Subcutaneous abdominal adipose tissue (tissue), 5 donors: ENCODE results near the gene TMOD1.
"Not testable (repeated sequence)": the region's sequence is repeated elsewhere in the genome, so short reads cannot be mapped to it uniquely, and the experiment has no call there.

Experiments used
- H3K27ac ChIP-seq: one replicate; pipeline ENCODE4 v1.7.0; 2013; ENCODE audit warnings: low read depth, mild to moderate bottlenecking, inconsistent platforms, low read length, moderate library complexity
- H3K27me3 ChIP-seq, 5 donors: one replicate each; pipeline ENCODE4 v1.7.0; 2013; ENCODE audit warnings: low read length in 5 of 5, inconsistent platforms in 1 of 5; ENCODE audit not compliant: control insufficient read depth in 5 of 5, insufficient read depth in 4 of 5
- H3K36me3 ChIP-seq, 5 donors: one replicate each; pipeline ENCODE4 v1.7.0; 2013; ENCODE audit warnings: low read length in 5 of 5; ENCODE audit not compliant: control insufficient read depth in 5 of 5, insufficient read depth in 5 of 5
- H3K4me1 ChIP-seq, 5 donors: one replicate each; pipeline ENCODE4 v1.7.0; 2013; ENCODE audit warnings: low read length in 5 of 5, mild to moderate bottlenecking in 3 of 5, moderate library complexity in 1 of 5; ENCODE audit not compliant: control insufficient read depth in 5 of 5, insufficient read depth in 5 of 5
- H3K4me3 ChIP-seq, 5 donors: one replicate each; pipeline ENCODE4 v1.7.0; 2013; ENCODE audit warnings: low read length in 5 of 5, low read depth in 1 of 5
- H3K9ac ChIP-seq, 5 donors: one replicate each; pipeline ENCODE4 v1.7.0; 2013; ENCODE audit warnings: low read length in 5 of 5, mild to moderate bottlenecking in 4 of 5, moderate library complexity in 3 of 5
- H3K9me3 ChIP-seq, 5 donors: one replicate each; pipeline ENCODE4 v1.7.0; 2013; ENCODE audit warnings: low read length in 5 of 5; ENCODE audit not compliant: control insufficient read depth in 5 of 5
- donor health status: healthy.
- donor health status: healthy.
- donor health status: healthy.
- donor health status: healthy.
- donor health status: healthy.

The TMOD1 gene

DNA sequence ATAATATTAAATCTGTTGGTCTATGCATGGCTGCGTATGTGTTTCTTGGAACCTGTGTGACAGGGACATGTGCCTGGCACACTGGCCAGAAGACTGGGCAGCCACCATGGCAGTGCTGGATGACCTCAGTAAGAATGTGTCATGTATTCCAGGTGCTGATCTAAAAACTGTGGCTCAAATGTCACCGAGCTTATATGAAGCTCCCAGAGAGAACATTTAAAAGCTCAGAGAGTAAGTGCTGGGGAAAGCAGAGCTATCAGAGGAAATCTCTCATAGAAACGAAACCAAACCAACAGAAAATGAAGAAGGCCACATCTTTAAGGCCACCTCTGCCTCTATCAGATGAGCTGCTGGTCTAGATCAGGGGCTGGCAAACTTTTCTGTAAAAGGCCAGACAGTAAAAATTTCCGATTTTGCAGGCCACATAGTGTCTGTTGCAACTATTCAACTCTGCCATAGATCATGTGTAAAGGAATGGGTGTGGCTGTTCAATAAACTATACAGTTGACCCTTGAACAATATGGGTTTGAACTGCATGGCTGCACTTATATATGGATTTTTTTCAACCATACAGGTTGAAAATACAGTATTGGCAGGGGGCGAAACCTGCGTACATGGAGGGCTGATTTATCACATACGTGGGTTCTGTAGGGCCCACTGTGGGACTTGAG lies 99.9 kb downstream of the TMOD1 start:
- no peaks in the 10 kb centered on the region for H3K27me3 ChIP-seq
- no peak overlapping the region for H3K9ac ChIP-seq
- H3K4me1 ChIP-seq = peaks cover 8 to 42% (median 31%) of the 10 kb centered on the region in 5 donors
- H3K36me3 ChIP-seq = peaks cover 6 to 68% (median 57%) of the 10 kb centered on the region in 5 donors
- H3K4me3 ChIP-seq = no peak overlapping the region
- peak overlapping the region; percentile 52 for H3K27ac ChIP-seq
- H3K9me3 ChIP-seq = no peaks in the 10 kb centered on the region

DNA sequence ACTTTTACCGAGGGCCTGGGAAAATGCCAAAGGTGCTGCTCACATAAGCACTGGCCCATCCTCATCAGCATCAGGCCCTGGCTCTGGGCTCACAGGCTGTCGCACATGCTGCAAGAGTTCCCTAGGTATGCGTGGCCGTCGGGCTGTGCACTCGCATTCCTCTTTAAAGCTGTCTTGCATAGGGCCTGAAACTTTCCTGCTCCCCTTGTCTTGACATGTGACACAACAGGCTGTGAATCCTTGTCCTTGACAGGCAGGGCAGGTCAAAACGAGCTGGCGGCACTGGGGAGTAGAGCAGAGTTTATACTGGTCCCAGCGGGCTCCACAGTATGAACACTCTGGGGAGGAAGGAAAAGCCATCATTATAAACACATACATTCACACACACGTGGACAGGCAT lies 101.0 kb downstream of the TMOD1 start:
- Histone ChIP-seq H3K9me3 (no peaks in the 10 kb centered on the region), H3K36me3 (peaks cover 6 to 77% (median 61%) of the 10 kb centered on the region in 5 donors), H3K27ac (no peak overlapping the region), H3K4me1 (peaks cover 8 to 41% (median 31%) of the 10 kb centered on the region in 5 donors), H3K9ac (no peak overlapping the region), H3K4me3 (no peak overlapping the region), H3K27me3 (no peaks in the 10 kb centered on the region)

DNA sequence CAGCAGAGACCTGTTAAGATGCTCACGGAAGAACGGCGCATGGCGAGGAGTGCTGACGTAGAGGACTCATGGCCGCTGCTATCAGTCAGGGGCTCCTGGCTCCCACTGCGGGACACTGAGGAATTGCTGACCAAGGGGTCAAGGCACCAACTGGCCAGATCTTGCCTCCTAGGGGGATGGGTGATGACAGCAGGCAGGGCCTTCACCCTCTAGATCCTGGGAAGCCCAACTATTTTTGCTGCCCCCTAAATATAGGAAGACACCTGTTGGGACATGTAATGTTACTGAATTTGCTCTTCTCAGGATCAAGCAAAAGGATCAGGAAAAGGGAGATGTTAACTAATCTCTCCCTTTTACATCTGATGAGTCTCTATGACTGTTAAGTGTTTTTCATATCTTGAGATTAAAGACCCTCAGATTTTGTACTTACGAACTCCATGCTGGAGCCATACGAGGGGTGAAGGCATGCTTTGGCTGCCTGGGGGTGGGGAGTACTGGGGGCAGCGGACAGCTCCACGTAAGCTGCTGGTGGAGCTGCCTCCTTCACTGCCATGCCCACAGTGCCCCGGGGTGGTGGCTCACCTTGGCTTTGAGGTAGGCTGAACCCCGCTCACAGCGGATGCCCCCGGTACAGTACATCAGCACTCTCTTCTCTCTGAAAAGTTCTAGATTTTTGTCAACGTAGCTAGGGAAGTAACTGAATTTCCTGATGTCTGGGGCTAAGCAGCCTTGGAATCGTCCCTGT lies 103.6 kb downstream of the TMOD1 start:
- H3K36me3 ChIP-seq = peaks cover 11 to 85% (median 65%) of the 10 kb centered on the region in 5 donors
- no peak overlapping the region for H3K27ac ChIP-seq
- H3K4me1 ChIP-seq = peaks cover 2 to 26% (median 19%) of the 10 kb centered on the region in 5 donors
- no peak overlapping the region for H3K4me3 ChIP-seq
- H3K9me3 ChIP-seq = no peaks in the 10 kb centered on the region
- H3K9ac ChIP-seq = no peak overlapping the region
- H3K27me3 ChIP-seq = no peaks in the 10 kb centered on the region

DNA sequence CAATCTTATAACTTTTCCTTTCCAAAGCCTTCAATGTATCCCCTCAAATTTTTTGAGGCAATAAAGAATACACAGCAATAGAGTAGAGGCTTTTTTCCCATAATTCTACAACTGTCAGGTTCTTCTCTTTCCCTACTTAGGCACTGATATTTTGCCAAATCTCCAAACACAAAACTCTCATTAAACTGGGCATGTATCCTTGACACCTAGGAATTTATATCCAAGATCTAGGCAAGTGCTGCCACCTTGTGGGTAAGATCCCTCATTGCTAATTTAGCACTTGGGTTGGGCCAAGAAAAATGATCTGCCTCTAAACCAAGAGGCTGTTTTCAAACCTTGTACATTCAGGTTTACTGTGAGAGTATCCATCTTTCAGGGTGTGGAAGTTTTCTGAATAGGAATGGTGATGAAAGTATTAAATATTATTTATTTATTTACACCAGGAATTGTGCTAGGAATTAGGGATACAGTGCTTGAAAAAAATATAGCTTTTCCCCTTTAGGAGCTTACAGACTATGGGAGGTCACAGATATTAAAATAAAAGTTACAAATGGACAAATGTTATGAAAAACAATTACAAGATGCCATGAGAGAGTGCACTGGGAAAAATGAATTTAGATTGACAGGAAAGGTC lies 114.1 kb downstream of the TMOD1 start:
- Histone ChIP-seq H3K27me3 (no peaks in the 10 kb centered on the region), H3K9me3 (no peaks in the 10 kb centered on the region), H3K4me3 (no peak overlapping the region), H3K9ac (no peak overlapping the region), H3K36me3 (peaks cover 26 to 50% (median 32%) of the 10 kb centered on the region in 5 donors), H3K4me1 (peaks cover 0 to 3% (median 0%) of the 10 kb centered on the region in 5 donors), H3K27ac (no peak overlapping the region)

DNA sequence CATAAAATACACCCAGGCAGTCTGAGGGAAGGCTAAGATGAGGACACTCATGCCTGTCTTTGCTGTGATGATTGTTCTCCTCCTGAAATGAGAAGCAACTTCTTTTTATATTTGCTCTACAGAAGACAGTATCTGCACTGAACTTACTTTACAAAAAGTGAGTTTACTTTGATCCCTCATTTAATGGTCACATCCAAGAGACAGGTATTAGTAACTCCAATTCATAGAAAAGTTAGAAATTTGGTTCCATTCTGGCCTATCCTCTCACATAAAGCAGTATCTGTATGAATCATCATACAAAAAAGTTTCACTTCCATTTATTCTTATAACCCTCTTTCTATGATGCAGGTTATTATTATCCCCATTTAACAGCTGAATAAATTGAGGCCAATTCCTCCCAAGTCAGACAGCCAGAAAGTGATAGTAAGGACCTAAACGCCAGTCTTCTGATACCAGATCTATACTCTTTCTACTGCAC lies 116.5 kb downstream of the TMOD1 start:
- Histone ChIP-seq H3K36me3 (peaks cover 13 to 42% (median 17%) of the 10 kb centered on the region in 5 donors), H3K4me3 (no peak overlapping the region), H3K4me1 (peaks cover 0 to 3% (median 0%) of the 10 kb centered on the region in 5 donors), H3K27me3 (no peaks in the 10 kb centered on the region), H3K27ac (no peak overlapping the region), H3K9ac (no peak overlapping the region), H3K9me3 (no peaks in the 10 kb centered on the region)

DNA sequence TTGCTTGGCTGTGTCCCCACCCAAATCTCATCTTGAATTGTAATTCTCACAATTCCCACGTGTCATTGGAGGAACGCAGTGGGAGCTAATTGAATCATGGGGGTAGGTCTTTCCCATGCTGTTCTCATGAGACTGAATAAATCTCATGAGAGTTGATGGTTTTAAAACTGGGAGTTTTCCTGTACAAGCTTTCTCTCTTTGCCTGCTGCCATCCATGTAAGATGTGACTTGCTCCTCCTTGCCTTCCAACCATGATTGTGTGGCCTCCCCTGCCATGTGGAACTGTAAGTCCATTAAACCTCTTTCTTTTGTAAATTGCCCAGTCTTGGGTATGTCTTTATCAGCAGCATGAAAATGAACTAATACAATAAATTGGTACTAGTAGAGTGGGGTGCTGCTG lies 118.6 kb downstream of the TMOD1 start:
- not testable (repeated sequence) for H3K9ac ChIP-seq, H3K4me3 ChIP-seq, H3K27ac ChIP-seq, H3K27me3 ChIP-seq, H3K4me1 ChIP-seq, H3K9me3 ChIP-seq
- H3K36me3 ChIP-seq = peaks cover 20 to 44% (median 26%) of the 10 kb centered on the region in 5 donors

DNA sequence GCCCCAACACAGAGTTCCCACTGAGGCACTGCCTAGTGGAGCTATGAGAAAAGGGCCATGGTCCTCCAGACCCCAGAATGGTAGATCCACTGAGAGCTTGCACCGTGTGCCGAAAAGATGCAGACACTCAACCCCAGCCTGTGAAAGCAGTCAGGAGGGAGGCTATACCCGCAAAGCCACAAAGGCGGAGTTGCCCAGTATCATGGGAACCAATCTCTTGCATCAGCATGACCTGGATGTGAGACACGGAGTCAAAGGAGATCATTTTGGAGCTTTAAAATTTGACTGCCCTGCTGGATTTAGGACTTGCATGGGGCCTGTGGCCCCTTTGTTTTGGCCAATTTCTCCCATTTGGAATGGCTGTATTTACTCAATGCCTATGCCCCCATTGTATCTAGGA lies 121.0 kb downstream of the TMOD1 start:
- H3K4me1 ChIP-seq, H3K4me3 ChIP-seq, H3K9ac ChIP-seq, H3K27ac ChIP-seq, H3K27me3 ChIP-seq, H3K9me3 ChIP-seq: not testable (repeated sequence)
- peaks cover 18 to 42% (median 22%) of the 10 kb centered on the region in 5 donors for H3K36me3 ChIP-seq

DNA sequence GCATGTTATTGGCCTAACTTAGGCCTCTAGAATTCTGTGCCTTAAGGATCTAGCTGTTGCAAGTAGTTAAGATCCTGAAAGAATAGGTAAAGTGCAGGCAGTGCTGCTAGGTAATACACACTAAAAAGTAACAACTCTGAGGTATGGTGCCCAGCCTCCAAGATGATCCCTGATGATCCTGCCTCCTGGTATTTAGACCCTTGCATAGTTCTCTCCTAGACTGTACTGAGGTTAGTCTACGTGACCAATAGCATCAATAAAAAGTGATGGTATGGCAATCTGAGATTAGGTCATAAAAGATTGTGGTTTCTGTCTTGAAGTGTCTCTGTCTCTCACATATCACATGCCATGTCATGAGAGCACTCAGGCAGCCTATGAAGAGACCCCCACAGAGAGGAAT lies 122.5 kb downstream of the TMOD1 start:
- H3K4me1 ChIP-seq = peaks cover 0 to 10% (median 6%) of the 10 kb centered on the region in 5 donors
- no peaks in the 10 kb centered on the region for H3K27me3 ChIP-seq
- H3K27ac ChIP-seq = no peak overlapping the region
- no peak overlapping the region for H3K4me3 ChIP-seq
- no peaks in the 10 kb centered on the region for H3K9me3 ChIP-seq
- peaks cover 14 to 28% (median 19%) of the 10 kb centered on the region in 5 donors for H3K36me3 ChIP-seq
- no peak overlapping the region for H3K9ac ChIP-seq

DNA sequence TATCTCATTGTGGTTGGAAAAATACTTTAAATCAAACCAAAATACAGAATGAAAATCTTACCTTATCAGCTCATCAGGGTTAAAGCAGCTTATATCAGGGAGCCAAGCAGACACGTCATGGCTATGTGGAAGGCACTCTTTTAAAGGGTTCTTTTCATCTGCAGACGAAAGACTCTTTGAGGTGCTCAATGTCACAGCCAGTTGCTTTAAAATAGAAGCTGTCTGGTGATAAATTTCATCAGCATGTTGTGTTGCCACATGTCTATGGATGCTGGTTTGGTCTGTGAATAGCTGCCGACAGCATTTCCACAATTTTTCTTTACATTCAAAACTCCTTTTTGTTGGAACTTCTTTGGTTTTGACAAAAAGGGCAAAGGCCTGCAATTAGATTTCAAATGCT lies 124.2 kb downstream of the TMOD1 start:
- Histone ChIP-seq H3K4me1 (peaks cover 0 to 10% (median 6%) of the 10 kb centered on the region in 5 donors), H3K4me3 (no peak overlapping the region), H3K27me3 (no peaks in the 10 kb centered on the region), H3K27ac (no peak overlapping the region), H3K9ac (no peak overlapping the region), H3K36me3 (peaks cover 14 to 24% (median 19%) of the 10 kb centered on the region in 5 donors), H3K9me3 (no peaks in the 10 kb centered on the region)

DNA sequence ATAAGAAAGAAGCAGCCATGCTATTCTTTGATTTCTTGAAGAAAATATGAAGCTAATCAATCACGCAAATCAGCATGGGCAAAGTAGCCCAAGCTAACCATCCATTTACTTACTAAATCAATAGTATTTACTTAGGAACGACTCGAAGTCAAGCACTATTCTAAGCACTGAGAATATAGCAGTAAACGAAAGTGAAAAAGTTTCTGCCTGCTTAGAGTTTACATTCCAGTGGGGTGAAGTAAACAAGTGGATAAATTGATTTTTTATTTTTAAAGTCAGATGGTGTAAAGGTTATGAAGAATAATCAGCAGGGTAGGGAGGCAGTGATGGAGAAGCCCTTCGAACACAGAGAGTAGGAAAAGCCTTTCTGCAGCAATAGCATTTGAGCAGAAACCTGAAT lies 126.2 kb downstream of the TMOD1 start:
- Histone ChIP-seq H3K9me3 (no peaks in the 10 kb centered on the region), H3K9ac (peak overlapping the region in 1 of 5 donors; percentile 22), H3K36me3 (peaks cover 13 to 19% (median 18%) of the 10 kb centered on the region in 5 donors), H3K27ac (no peak overlapping the region), H3K4me3 (no peak overlapping the region), H3K4me1 (peaks cover 0 to 23% (median 15%) of the 10 kb centered on the region in 5 donors), H3K27me3 (no peaks in the 10 kb centered on the region)
